Putamen (tissue), 1 donor: ENCODE data around the gene TMPRSS5.
"Not testable (repeated sequence)": the region's sequence is repeated elsewhere in the genome, so short reads cannot be mapped to it uniquely, and the experiment has no call there.

ENCODE experiments used
- DNase-seq: peaks from one replicate; pipeline ENCODE4 v3.0.0-alpha.2; 2016; ENCODE audit warnings: low spot score

TMPRSS5 gene

DNA sequence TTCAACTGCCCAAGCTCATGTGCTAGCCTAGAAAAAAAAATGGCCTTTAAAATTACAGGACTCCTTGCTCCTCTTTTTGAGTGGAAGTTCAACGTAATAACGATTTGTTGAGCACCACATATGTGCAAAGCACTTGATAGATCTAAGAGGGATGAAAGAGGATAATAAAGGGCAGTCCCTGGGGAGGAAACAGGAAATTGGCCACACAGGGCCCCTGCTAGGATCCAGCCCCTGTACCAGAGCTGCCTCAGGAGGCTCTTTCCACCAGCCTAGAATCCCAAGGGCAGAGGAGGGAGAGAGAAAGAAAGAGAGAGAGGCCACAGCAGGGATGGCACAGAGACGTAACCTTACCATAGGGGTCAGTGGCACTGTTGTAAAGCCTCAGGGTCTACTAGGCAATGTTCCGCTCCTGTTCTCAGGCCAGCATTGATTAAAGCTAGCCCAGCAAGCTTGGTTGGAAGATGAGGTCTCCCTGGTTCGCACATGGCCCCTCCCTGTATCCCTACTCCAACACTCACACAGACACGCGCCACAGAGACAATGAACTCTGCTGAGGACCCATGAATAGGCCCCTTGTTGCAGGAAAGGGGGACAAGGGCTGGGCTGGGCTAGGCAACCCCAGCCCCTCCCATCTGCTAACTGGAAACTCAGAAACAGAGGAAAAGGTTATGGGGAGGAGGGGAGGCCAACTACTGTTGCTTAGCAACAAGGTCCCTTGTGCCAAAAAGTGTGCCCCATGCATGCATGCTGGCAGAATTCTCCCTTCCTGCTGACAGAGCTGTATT is at the start of gene TMPRSS5:
TSS of gene TMPRSS5 (minus strand) at position 438 of the 785 bp plus-strand sequence. CDS start at position 354, 84 bp downstream.
- peak; percentile 96 for DNase-seq

DNA sequence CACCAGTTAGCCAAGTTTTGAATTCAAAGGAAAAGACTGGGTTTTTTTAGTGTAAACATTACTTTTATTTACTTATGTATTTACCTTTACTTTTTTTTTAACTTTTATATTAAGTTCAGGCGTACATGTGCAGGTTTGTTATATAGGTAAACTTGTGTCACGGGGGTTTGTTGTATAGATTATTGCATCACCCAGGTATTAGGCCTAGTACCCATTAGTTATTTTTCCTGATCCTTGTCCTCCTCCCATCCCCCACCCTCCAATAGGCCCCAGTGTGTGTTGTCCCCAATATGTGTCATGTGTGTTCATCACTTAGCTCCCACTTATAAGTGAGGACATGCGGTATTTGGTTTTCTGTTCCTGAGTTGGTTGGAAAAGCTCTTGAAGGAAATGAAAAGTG is 46.8 kb upstream of the TMPRSS5 start:
- DNase-seq: no peak

DNA sequence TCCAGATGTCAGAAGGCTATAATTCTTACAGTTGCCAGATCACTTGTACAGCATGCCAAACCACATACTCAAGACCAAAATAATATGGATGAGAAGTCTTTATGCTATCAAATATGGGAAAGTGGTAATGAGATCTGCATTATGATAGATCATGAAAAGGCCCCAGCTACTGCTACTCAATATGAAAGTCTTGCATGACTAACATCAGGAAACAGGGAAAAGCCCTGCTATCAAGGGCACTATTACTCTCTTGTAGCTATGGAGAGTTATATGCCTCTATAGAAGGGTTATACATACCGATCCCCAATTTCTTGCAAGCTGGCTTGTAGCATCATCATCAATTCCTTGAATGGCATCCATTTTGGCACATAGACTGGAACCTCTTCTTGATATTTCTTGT is 30.2 kb upstream of the TMPRSS5 start:
- DNase-seq: no peak

DNA sequence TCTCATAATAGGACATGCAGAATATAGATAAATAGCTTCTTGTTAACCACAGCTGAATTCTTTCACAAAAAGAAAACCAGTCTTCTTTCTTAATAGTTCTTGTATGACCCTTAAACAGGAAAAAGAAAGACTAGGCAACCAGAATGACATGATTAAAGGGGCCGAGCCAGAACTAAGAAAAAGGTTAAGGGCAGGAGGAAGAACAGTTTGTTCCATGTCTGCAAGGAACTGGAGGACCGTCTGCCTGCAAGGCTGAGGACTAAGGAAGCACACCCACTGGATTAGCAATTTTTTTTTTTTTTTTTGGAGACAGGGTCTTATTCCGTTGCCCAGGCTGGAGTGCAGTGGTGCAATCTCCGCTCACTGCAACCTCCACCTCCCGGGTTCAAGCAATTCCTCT is 26.0 kb upstream of the TMPRSS5 start:
- no peak for DNase-seq

DNA sequence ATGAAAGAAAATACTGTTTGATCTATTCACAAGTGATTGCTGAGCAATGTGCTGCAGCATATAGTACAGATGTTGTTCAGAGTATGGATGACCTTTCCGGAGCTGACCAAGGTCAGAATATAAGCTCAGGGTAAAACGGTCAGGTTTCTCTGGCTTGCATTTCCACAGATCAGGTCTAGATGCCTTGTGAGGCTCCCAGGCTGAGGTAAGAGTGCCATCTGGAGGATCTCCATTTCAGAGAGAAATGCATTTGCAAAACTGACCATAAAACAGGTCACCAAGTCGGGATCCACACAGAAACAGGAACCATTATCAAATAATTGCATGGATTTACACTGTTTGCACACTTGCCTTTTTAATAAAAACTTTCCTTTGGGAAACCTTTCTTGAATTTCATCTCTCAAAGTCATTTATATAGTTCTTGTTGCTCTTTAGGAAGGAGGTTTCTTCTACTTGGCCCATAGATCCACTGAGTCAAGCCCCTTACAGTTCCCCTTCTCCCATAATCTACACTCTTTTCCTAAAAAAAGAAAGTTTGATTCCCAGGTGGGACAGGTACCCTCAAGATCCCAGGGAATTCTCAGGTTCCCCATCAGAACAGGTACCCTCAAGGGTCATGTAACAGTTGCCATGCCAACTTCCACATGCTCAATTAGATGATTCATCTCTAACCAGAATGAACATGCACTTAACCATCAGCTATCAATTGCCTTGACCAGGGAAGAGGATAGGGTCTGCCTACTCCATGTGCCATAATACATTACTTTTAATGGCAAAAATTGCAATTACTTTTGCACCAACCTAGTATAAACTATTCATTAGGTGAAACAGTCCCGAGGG is 25.0 kb upstream of the TMPRSS5 start:
- DNase-seq: peak; percentile 72

DNA sequence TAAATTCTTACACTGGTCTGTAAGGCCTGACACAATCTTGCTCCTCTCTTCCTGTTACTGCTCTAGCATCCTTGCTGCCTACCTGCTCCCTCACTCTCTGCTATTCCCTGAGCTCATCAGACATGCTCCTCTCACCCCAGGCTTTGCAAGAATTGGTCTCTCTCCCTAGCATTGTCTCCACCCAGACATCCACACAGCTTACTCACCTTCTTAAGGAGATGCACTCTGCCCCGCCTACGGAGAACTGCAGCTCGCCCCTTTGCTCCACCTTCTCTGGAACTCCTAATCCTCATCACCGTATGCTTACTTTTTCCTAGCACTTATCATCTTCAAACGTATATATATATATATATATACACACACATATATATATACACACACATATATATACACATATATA is 23.3 kb upstream of the TMPRSS5 start:
- no peak for DNase-seq

DNA sequence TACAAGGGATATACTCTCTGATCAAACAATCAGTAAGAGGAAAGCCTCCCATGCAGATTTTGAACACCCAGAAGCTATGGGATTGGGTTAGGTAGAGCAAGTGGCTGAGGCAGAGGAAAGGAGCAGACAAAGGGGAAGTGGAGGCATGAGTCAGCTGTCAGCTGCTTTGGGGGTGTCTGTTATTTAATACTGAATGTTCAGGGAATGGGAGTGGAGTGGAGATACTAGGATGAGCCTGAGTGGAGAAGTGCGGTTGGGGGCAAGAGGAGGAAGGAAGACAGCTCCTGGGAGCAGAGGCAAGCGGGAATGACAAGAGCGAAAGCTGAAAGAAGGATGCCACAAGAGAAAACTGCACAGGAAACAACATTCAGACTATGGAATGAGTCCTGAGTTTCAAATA is 22.7 kb upstream of the TMPRSS5 start:
- DNase-seq: peak; percentile 59

DNA sequence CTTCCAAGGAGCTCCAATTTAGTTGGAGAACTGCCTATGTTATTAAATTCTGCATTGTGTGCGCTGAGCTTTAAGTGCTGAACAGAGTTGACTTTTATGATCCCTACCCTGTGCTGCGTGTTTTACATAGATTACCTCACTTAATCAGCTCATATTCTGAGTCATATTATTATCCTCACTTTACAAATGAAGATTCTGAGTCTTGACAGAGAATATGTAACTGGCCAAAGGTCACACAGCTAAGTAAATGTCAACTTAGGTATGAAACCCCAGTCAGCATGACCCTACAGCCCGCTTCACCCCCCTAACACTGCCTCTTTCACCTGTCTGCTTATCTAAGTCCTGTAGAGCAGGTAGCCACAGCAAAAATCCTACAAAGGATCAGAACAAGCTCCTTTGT is 19.8 kb upstream of the TMPRSS5 start:
- no peak for DNase-seq

DNA sequence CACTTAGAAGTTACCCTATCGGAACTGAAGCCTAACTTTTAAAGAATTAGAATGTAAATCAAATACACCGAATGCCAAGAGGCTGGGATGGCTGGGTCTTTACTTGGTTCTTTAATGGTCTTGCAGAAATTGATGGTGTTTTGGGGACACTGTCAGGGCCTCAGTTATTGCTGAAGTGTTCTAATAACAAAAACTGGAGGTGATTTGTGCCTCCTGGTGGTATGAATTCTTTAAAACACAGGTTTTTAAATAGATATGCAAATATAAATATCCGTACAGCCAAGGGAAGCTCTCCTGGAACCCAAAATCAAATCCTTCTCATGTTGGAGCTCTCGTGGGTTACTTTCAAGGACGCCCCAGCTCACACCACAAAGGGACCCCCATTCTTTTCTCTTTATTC is 19.3 kb upstream of the TMPRSS5 start:
- no peak for DNase-seq

DNA sequence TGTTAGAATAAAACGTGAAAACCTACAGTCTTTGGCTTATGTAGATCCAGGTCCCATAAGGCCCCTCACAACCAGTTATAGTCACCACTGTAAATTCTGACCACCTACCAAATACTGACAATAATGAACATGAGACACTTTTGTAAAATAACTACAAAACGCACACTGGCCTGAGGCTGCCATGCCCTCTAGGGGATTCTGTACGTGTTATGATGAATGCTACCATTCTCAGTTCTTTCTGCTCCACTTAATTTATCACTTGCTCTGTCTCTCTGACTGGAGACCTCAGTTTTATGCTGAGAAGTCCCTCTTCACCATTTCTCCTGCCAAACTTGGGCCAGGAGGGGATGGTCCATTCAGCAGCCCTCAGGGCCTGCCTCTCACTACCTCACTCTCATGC is 18.7 kb upstream of the TMPRSS5 start:
- DNase-seq: no peak

DNA sequence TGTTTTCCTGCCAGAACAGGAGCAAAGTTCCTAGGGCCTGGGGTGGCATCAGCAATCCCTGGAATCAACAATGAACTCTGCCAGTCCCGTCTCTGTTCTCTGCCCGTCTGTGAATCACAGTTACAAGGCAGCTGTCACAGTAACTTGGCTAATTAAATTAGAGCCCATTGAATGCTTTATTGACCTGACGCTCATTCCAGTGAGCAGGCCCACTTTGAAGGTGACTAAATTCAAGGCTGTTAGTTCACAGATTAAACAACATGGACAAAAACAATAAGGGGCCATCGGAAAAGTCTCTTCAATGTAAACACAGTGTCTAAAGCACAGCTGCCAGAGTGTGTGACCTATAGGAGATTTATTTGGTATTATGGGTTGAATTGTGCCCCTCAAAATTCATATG is 17.7 kb upstream of the TMPRSS5 start:
- no peak for DNase-seq

DNA sequence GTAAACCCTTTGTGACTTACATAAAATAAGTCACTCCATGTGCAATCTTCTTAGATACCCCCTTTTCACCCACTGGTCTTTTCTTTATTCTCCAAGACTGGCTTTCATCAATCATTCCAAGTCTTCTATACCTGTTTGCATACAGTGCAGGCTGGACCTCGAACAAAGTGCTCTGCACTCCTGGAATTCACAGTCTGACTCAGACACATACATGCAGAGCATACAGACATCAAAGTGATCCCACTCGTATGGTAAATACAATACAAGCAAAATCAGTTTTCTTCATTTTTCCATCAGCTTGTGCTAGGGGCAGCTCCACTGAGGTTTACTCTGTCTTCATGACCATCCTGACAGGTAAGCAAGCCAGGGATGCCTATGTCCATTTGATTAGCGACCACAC is 16.8 kb upstream of the TMPRSS5 start:
- no peak for DNase-seq

DNA sequence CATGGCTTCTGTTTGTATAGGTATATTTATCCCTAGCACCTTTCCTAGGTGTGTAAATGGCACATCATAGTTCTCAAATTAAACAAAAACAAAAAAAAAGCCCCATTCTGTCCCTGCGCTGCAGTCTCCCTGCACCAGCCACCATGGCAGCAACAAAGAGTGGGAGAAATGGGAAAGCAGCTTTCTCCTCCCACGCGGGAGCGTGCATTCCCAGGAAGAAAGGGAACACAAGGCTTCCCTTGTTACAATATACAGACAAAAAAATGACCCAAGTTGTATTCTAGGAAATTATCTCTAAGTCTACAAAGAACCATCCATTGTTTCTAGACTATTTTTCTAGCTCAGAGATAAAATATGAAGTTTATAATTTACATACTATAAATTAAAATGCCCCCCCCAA is 16.1 kb upstream of the TMPRSS5 start:
- no peak for DNase-seq

DNA sequence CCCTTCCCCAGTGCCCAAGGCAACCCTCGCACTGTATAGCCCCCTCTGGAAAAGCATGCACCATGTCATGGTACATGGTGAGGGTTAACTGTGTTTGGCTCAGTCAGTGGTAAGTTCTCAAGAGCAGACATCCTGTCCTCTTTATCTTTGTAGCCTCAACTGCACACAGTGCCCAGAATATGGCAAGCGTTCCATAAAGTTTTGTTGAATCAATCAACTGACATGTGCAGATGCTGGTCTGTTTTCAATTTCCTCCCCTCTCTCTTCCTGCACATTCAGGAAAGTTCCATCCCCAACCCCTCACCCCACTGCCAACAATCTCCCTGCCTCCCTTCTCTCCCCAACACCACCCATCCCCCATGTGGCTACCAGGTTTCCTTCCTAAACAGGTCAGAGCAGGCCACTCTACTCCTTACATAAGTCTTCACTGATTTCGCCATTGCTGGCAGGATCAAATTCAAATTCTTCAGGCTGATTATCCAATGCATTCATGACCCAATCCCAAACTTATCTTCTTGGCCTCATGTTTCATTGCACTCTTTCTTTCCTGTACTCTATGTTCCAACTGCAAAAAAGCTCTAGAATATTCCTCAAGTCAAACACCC is 15.5 kb upstream of the TMPRSS5 start:
- no peak for DNase-seq

DNA sequence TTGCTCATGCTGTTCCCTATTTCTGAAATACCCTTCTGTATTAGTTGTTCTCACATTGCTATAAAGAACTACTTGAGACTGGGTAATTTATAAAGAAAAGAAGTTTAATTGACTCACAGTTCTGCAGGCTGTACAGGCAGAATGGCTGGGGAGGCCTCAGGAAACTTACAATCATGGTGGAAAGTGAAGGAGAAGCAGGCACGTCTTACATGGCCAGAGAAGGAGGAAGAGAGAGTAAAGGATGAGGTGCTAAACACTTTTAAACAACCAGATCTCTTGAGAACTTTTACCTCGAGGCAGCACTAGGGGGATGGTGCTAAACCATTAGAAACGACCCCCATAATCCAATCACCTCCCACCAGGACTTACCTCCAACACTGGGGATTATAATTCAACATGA is 14.4 kb upstream of the TMPRSS5 start:
- not testable (repeated sequence) for DNase-seq

DNA sequence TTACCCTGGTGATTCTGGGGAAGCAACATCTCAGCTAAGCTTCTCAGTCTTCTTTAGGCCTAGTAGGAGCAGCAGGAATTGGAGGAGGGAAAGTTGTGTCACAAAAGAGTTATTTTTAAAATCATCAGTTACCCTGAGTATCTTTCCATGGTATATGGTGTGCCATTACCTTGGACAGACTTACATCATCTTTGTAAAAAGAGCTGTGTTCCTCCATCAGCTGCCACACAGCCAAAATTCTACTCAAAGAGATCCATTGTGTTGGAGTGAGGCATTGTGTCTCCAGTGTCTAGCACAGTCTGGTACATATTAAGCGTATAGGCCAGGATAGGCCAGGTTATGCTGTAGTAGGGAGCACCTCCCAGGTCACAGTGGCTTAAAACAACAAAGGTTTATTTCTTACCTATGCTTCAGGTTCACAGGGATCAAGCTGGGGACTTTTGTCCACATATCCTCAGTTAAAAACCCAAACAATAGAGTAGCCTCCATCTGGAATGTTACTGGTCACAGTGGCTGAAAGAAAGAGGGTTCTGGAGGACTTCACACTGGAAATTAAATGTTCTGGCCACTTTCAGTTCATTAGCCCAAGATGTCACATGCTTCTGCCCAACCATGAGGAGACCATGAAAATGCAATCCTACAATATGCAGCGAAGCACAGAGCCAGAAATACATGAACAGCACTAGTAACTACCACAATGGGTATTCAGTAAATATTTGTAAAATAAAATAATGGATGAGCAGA is 9.9 kb upstream of the TMPRSS5 start:
- peak; percentile 83 for DNase-seq

DNA sequence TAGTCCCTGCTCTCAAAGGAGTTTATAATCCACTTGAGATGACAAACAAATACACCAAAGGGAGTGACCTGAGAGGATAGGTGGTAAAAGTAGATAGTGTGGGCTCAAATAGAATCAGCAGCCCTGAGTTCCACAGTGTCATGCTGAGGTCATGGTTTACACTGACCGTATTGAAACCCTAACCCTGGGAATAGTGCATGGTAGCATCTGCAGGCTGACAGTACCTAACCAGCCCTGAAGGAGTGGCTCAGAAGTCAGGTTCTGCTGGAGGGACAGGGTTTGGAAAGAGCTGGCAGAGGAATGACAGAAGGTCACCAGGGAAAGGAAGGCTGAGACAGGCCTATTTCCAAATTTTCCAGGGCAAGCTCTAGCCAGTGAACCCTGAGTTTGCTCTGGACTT is 9.2 kb upstream of the TMPRSS5 start:
- DNase-seq: no peak

DNA sequence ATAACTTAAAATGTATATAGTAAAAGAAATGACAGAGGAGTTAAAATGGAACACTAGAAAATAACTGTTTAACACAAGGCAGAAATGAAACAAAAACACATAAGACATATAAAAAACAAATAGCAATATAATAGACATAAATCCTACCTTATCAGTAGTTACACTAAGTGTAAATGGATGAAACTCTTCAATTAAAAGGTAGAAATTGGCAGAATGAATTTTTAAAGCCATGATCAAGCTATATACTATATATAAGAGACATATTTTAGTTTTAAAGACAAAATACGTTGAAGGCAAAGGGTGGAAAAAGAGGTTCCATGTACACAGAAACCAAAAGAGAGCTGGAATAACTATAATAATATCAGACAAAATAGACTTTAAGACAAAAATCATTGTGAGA is 4.9 kb upstream of the TMPRSS5 start:
- DNase-seq: no peak

DNA sequence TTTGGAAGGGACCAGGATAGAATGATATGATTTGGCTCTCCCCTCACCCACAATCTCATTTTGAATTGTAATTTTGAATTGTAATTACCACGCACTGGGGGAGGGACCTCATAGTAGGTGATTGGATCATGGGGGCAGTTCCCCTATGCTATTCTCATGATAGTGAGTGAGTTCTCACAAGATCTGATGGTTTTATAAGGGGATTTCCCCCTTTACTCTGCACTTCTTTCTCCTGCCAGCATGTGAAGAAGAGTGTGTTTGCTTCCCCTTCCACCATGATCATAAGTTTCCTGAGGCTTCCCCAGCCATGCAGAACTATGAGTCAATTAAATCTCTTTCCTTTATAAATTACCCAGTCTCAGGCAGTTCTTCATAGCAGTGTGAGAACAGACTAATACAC is 2.6 kb downstream of the TMPRSS5 start:
- DNase-seq: not testable (repeated sequence)

DNA sequence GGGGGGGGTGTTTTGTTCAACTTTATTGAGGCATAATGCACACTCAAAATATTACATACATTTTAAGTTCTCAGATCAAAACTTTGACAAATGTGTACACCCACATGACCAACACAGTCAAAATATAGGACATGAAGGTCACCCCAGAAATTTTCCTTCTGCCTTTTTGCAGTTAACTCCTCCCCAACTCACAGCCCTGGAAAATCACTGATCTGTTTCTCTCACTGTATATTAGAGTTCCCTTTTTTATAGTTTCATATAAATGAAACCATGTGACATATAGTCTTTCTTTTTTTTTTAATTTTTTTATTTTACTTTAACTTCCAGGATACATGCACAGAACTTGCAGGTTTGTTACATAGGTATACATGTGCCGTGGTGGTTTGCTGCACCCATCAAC is 4.6 kb downstream of the TMPRSS5 start:
- no peak for DNase-seq

DNA sequence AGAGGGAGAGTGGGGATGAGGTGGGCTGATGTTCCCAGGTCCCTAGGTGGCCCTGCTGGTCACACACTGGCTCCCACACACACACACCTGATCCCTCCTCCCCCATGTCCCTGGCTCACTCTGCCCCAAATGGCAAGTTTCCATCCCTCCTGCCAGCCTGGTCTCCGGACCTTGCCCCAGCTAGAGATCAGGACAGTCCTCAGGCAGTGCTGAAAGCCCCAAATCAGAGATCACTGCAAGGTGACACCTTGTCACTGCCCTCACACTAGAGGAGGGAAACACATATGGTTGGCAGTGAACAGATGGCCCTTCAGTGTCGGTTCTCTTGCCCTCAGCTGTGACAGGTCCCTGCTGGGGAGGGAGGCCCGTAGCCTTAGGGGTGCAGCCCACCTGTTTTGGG is 7.6 kb downstream of the TMPRSS5 start:
- DNase-seq: no peak

DNA sequence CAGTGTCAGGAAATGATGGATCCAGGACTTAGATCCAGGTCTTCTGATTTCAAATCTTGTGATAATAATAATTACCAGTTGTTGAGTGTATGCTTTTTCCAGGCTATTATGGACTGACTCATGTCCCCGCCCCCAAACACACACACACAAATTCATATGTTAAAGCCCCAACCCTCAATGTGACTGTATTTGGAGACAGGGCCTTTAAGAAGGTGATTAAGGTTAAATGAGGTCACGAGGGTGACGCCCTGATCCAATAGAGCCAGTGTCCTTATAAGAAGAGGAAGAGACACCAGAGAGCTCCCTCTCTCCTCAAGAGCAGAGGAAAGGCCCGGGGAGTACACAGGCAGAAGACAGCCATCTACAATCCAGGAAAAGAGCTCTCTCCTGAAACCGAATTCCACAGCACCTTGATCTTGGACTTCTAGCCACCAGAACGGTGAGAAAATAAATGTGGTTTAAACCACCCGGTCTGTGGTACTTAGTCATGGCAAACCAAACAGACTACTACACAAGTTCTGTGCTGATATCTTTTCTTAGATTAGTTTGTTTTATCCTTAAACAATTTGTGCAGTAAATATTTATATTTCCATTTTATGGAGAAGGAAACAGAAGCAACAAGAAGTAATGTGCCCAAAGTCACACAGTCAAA is 8.2 kb downstream of the TMPRSS5 start:
- no peak for DNase-seq
